Caki2 (cell line): ENCODE data around the gene TP53INP2. TPM values are rescaled to one million over a fixed set of nuclear protein-coding genes. Genes with fewer than 3 reads are reported as not detected.
"Not testable (repeated sequence)": the region's sequence is repeated elsewhere in the genome, so short reads cannot be mapped to it uniquely, and the experiment has no call there.

Source experiments
- DNase-seq: peaks from one replicate; pipeline ENCODE4 v3.0.0-alpha.2; 2015; ENCODE audit warnings: low read depth
- in situ Hi-C: cut with HindIII; loops from 2 replicates; pipeline ENCODE4 v1.10.0; 2016; ENCODE audit warnings: low sequenced_read_pairs, low pct_unique_long_range_greater_than_20kb, mixed read lengths
- total RNA-seq: library from RNA; depleted of rRNA; stranded (reverse); fragments of >200 nt; shearing (Covaris generic); gene quantifications from 2 replicates; pipeline ENCODE4 v1.2.3, GENCODE V29; 2014; ENCODE audit warnings: low replicate concordance

Gene TP53INP2
- total RNA-seq, 1 experiment from 2014 or later = 0.20 TPM

DNA sequence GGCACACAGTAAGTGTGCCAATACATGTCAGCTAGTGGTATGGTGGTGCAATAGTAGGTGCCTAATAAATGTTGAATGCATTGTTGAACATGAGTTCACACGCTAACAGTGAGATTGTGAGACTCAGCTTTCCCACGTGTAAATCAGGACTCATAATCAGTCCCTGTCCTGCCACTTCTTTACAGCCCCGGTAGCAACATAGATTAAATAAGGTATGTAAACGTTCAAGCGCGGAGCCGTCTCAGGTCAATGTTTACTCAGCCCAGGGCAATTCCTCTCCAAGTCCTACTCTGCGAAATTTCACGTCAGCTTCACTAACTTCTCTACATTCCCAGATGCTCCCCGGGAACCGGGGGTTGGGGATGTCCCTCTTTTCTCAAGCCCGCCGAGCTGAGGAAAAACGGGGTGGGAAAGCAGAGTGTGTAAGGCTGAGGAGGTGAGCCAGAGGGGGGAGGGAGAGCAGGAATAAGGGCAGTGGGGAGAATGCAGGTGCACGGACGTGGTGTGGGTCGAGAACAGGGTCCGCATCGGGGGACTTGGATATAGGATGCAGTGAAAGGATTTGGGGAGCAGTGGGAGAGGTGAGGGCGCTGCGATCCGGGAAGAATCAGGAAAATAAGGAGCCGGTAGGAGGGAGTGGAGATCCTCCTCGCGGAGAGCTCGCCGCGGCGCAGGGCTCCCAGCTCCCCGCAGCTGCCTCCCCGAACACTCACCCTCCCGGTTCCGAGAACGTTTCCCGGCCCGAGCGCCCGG is 544 bp upstream of the TP53INP2 start:
- DNase-seq = peak; percentile 32
- in situ Hi-C loops = no loop called here

DNA sequence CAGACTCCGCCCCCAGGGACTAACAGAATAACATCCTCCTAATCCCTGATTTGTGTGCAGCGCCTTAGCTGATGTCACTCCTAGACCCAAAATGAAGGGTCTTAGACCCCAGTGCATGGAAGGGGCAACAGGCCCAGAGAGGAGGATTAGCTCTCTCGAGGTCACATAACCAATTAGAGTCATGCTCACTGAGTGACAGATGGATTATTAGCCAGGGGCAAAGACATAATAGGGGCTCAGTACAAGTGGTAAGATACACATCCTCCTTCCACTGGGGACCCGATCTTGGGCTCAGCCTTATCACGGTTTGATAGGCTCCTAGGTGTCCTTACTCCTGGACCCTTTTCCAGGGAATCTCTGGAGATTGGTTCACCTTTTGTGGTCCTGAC is 858 bp downstream of the TP53INP2 start:
- no peak for DNase-seq
- in situ Hi-C loops = no loop called here

DNA sequence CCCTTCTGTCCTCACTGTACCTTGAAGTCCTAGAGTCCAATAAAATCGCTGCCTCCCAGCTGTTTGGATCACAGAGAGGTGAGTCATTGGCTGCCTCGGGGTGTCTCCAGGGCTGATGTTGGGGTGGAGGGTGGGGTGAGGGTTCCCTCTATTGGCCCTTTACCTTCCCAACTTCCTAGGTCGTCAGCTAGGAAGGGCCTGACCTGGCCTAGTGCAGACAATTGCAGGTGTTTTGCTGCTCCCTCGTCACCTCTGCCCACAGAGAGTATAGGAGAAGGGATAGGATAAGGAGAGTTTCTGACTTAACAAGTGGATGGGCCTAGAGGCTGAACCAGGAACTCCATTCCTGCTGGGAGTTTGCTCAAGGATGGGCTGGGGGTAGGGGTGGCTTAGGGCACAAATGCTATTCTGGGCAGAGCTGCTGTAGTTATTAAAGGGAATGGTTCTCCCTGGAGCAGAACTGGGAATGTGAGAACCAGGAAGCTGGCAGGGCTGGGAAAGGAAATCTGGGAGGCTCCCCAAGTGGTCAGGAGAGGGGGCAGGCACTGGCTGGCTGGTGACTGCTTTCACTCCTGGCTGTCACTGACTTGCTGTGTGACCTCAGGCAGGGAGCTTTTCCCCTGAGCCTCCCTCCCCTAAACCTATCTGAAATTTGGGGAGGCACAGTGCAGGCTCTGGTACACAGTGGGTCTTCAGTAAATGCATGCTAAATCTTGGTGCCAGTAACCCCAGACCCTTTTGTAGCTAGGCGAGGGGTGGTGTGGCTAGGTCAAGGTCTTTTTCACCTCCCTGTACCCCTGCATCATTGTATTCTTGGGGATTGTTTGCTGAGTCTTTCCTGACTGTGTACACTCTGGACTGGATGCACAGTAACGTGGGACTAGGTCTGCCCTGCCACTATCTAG is 1.5 kb downstream of the TP53INP2 start:
- DNase-seq = peak; percentile 31
- in situ Hi-C loops = no loop called here

DNA sequence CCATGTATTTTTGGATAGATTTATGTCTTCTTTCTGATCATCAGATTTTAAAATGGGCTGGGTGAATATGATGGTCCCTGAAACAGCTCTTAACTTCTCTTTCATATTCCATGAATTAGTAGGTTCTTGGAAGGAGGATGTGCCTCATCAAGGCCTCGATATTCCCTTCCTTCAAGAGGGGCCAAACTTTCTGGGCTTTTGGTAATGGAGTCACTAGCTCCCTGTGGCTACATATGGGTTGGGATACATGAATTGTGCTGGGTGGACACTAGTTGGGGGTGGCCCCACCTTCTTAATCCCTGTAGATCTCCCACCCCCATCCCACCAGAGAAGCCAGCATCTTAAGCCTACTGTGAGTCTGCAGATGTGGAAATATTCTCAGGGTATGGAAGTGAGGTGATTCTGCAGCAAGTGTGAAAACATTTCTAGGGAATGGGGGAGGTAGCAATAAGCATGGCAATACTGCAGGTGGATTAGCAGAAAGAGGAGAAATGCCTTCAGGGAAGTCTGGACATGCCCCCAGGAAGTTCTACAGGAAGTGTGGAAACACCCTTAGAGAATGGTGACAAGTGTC is 2.2 kb downstream of the TP53INP2 start:
- DNase-seq = no peak
- in situ Hi-C loops = no loop called here

DNA sequence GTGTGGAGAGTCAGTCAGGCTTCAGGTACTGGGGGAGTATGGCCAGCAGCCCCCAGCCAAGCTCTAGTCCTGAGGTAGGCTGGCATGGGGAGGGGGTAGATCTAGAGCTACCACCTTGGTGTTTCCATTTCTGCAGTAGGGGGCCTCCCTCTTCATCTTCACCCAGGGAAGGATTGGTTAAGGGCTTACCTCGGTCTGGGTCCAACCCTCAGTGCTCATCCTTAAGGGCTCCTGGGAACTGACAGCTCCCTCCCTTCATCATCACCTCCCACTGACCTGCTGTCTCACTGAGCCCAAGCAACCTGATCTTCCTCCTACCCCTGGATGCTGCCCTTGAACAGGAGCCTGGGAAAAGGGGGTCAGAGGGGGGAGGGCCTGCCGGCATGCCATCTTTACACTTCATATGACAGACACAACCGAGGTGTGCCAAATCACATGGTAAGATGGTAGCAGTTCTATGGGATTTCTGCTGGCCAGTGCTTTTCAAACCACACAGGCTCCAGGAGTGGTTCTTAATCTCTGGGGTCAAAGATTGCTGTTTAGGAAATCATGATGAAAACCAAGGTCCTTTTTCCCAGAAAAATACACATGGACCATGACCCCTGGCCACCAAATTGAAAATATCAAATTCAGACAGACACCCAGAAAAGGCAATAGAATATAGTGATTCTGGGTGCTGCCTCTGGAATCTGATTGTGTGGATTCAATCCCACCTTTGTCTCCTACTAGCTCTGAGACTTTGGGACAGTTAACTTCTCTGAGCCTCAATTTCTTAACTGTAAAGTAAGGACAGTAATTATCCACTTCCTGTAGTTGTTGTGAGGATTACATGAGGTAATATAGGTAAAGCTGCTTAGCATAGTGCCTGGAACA is 3.0 kb downstream of the TP53INP2 start:
- no peak for DNase-seq
- in situ Hi-C loops = no loop called here

DNA sequence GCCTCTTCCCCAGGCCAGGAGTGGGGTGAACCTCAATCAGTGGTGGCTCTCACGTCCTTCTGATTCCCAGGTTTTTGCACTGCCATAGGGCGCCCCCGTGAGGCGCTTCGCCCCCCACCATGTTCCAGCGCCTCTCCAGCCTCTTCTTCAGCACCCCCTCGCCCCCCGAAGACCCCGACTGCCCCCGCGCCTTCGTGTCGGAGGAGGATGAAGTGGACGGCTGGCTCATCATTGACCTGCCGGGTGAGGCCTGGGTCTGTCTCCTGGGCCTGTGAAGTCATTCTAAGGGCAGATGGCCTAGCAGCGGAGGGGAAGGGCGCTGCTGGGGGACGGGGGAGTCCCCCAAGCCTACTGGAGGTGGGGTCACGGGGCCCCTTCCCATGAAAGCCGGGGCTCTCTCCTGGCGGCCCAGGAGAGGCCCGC is 4.5 kb downstream of the TP53INP2 start:
- DNase-seq = no peak
- in situ Hi-C loops = no loop called here

DNA sequence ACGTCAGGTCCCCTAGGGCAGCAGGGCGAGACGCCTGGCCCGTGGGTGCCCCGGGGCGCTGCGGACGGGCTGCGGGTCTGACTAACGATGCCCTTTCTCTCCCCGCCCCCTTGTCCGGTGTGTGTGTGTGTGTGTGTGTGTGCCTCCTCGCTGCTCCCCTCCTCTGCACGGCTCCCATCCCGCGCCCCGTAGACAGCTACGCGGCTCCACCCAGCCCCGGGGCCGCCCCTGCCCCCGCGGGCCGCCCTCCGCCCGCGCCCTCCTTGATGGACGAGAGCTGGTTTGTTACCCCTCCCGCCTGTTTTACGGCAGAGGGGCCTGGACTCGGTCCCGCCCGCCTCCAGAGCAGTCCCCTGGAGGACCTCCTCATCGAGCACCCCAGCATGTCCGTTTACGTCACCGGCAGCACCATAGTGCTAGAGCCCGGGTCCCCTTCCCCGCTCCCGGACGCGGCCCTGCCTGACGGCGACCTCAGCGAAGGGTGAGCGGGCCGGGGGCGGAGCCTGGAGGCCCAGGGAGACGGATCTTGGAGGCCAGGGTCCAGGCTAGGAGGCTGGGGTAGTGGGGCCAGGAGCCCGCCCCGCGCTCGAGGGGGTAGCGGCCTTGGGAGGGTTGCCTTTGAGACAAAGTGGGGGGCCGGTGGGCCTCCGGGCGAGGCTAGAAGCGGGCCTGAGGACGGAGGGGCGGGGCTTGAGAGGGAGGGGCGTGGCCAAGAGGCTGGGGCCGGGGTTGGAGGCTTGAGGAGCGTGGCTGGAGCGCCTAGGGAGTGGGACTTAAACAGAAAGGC is 5.1 kb downstream of the TP53INP2 start:
- peak; percentile 89 for DNase-seq
- in situ Hi-C loops = no loop called here

DNA sequence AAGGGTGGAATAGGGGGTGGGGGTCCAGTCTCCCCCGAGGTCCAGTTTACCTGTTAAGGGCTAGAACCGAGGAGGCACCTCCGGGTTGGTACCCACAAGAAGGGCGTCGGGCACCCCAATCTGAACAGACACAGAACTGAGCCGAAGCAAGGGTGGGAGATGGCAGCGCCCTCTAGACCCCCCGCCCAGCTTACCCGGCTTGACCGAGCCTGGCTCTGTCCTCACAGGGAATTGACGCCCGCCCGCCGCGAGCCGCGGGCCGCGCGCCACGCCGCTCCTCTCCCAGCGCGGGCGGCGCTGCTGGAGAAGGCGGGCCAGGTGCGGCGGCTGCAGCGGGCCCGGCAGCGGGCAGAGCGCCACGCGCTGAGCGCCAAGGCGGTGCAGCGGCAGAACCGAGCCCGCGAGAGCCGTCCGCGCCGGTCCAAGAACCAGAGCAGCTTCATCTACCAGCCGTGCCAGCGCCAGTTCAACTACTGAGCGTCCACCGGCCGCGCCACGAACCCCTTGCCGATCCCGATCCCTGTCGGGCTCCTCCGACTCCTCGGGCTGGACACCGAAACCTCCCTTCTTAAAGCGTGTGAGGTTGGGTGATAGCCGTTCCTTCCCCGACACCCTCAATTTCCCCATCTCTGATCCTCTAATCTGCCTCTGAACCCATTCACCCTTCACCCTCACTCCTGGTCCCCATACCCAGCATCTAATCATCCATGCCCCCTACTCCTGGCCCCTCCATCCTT is 5.9 kb downstream of the TP53INP2 start:
- peak; percentile 82 for DNase-seq
- in situ Hi-C loops = no loop called here

DNA sequence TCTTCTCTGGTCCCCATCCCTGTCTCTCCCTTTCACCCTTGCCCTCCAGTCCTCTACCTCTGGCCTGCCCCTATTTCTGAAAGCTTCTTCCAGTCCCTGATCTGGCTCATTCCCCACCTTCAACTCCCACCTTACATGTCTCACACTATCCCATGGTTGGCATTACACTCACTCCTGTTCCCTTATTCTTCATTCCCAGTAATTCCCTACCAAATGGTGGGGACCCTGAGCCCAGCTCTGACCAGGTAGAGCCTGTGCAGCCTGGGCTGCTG is 6.4 kb downstream of the TP53INP2 start:
- DNase-seq = no peak
- in situ Hi-C loops = no loop called here

DNA sequence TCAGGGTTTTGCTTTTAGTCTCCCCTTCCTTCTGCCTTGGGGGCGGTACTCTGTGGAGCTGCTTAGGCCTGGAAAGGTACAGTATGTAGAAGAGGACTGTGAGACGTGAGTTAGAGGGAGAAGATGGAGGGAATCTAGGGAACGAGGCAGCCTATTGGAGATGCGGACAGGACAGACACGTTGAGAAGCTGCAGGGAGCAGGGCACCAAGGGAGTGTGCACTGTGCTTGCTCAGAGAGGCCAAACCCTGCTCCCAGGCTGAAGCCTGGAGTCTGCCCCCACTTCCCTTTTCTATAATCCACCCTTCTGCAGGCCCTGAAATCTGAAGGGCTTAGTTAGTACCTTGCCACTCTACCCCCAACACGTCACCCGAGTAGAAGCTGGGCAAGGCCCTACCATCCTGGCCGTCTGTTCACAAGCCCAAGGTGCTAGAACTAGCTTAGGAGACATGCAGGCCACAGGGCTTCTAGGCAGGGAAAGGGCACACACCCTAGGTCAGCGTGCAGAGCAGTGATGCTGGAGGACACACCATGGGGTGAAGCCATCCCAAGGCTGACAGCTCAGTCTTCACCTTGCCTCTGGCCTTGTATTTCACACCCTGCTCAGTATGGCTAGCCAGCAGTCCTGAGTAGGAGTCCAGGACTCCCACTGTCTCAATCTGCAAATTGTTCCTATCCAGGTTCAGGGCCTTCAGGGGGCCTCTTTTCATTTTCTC is 6.9 kb downstream of the TP53INP2 start:
- in situ Hi-C loops = no loop called here
- DNase-seq = no peak

DNA sequence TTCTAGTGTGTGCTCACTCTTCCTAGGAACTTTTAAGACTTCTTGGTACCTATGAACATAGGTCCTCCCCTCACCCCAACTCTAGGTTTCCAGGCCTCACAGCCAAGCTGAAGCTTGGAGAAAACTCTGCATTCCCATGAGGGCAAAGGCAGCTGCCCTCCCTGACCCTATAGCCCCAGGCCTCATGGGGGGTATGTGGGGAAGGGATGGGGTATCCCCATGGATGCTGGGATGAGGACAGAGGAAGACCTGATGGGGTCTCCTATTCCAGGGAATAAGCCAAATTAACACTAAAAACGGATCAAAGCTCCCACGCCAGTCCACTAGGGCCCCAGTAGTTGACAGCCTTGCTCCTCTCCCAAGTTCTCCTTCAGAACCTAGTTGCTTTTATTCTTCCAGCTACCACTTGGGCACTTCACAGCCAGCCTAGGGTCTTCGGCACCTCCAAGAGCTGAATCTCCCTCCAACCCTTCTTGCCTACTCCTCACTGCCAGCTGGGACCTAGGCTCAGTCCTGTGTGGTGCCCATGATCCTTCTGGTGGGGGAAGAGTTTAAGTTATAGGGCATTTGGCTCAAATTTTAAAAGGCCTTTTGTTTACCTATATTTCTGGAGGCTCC is 7.8 kb downstream of the TP53INP2 start:
- in situ Hi-C loops = no loop called here
- DNase-seq = no peak

DNA sequence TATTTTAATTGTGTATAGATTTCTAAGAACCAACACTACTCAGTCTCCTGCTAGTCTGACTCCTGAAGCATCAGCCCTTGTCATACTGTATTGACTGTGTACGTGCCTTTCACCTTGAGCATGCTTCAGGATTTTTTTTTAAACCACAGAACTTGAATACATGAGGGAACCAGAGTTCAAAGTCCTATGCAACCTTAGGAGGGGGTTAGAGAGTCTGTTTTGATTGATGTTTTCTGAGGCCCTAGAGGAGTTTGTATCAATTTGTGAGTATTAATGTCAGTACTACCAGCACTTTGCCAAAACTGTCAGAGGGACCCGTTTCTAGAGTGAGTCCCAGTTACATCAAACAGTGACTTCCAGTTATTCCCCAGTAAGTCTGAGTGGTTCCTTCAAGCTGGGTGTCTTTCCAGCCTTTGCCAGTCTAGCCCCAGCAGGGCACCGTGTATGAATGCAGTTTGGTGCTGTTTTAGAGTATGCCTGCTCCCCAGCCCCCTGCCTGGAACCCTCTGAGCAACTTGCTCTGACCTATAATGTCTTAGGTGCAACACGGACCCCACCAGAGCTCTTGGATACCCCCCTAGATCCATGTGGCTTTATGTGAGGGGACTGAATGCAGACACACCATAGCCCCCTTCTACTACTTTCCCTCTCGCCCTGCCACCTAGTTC is 8.5 kb downstream of the TP53INP2 start:
- in situ Hi-C loops = no loop called here
- DNase-seq = no peak

DNA sequence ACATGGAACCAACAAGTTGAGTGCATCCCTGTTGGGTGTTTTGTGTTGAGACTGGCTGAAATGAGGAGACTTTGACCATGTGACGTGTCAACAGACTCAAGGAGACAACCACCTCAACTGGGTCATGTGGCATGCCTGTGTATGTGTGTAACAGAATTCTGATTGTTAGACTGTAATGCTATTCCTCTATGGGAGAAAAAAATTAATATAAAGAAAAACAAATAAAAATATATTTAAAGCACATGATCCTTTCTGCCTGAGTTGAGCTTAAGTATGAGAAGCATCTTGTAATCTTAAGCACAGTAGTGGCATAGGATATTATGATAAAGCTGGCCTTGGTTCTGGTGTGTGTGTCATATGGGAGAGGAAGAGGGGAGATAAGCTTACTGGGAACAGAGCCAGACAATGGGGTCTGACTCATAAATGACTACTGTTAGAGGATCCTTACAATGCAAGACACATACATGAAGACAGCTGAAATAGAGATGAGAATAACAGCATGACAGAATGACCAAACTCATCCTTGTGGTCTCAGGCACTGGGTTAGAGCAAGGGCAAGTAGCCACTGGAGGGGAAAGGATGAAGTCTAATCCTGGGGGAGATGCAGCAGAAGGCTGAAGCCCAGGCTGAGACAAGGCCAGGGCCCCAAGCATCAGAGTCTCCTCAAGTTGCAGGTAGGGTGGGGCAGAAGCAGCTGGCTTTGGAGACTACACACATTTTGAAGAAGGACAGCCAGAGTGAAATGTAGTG is 9.2 kb downstream of the TP53INP2 start:
- in situ Hi-C loops = no loop called here
- DNase-seq = peak; percentile 94

DNA sequence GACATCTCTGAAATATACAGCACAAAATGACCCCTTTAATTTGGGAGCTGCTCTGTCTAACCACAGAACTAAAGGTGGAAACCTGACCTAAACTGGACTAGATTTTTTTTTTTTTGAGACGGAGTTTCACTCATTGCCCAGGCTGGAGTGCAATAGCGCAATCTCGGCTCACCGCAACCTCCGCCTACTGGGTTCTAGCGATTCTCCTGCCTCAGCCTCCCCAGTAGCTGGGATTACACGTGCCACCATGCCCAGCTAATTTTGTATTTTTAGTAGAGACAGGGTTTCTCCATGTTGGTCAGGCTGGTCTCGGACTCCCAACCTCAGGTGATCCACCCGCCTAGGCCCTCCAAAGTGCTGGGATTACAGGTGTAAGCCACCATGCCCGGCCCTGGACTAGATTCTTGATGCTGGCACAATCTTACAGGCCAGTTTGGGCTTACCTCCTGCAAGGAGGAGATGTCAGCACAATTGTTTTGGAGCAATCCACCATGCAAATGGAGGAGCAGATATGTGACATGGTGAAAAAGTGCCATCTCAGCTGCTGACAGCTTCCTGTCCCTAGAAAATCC is 9.9 kb downstream of the TP53INP2 start:
- in situ Hi-C loops, DNase-seq: not testable (repeated sequence)

DNA sequence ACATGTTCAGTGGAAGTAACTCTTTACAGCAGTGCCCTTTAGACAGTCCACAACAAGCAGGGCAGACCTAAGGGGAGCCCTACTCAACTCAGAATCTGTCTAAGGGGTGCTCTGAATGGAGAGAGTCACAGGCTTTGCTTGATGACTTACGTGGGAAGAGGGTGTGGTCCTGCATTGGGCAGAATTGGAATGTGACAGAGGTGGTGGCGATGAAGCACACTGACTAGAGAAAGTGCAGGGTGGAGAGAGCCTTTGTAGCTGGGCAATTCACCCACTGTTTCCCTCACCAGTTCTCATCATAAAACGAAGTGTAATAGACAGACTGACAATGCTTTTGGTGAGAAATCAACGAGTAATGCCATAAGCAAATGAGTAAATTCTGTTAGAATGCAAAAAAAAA is 11.2 kb downstream of the TP53INP2 start:
- DNase-seq = no peak
- in situ Hi-C loops = no loop called here
